ENCODE results near the gene LGALS14. TPM values are rescaled to one million over a fixed set of nuclear protein-coding genes. Genes with fewer than 3 reads are reported as not detected.

Gene LGALS14
- total RNA-seq, 1 experiment from 2014 or later: not detected

DNA sequence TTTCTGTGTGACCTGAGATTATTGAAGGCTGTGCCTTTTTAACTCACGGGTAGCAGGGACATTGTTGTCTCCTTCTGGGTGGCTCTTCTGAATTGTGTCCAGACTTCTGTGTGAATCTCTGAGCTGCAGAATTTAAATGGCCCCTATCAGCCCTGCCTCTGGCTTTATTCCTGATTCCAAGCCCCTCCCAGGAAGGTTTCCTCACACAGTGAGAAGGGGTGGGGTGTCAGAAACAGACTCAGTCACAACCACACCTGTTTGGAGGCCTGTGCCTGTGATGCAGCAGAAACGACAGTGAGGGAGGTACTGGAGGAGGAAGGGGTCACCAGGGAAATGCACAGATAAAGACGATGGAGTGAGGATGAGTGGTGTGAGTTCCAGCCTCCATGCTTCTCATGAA lies 33.6 kb downstream of the LGALS14 start, which contains the start of gene CLC:
Gene CLC, minus strand, starts transcription at position 139 of the 400 bp plus-strand sequence. Its CDS starts 77 bp downstream, at position 62.
- H4K20me1 ChIP-seq (ENCODE audit: insufficient read depth): no peaks in the 10 kb centered on the region
- H3K9me3 ChIP-seq (ENCODE audit: control insufficient read depth in 1 of 2, insufficient read depth in 1 of 2, low read depth in 1 of 2, low read length in 2 of 2): no peaks in the 10 kb centered on the region
- H3K27me3 ChIP-seq (ENCODE audit: insufficient read depth, low read length): peaks cover 76% of the 10 kb centered on the region
- ATAC-seq (no peak), DNase-seq (ENCODE audit: low read depth, low spot score) (no peak)
- no peaks in the 10 kb centered on the region for H3K4me1 ChIP-seq (ENCODE audit: control insufficient read depth in 1 of 2, insufficient read depth in 2 of 2, low read length in 2 of 2)
- no peaks in the 10 kb centered on the region for H3K9me2 ChIP-seq (ENCODE audit: insufficient read depth)
- no TSS peak for BruUV-seq (replicated peaks)
- intact Hi-C loops (cut with micrococcal nuclease): no loop called here
- H3K4me2 ChIP-seq (ENCODE audit: low read length): no peak within 1 kb of the TSS
- ChIA-PET CTCF (no interaction called here), POLR2A (no interaction called here), RAD21 (ENCODE audit: low non-redundant PET in 1 of 2, low total read pairs in 2 of 2, uncharacterized antibody in 2 of 2, unreplicated experiment in 2 of 2) (no interaction called here)
- TF ChIP-seq EZH2 (IDR thresholded peaks at IDR 0.05): no peak
- no peak for TF ChIP-seq ZFX (IDR thresholded peaks at IDR 0.05)
- TF ChIP-seq POLR2A (IDR thresholded peaks at IDR 0.05; ENCODE audit: borderline replicate concordance, extremely low read depth, insufficient read depth, insufficient read length): no peak
- TF ChIP-seq CEBPB (IDR thresholded peaks at IDR 0.05; ENCODE audit: low read depth): no peak
- TF ChIP-seq SRF (IDR thresholded peaks at IDR 0.05; ENCODE audit: low read depth): no peak
- TF ChIP-seq, protein P1, sequence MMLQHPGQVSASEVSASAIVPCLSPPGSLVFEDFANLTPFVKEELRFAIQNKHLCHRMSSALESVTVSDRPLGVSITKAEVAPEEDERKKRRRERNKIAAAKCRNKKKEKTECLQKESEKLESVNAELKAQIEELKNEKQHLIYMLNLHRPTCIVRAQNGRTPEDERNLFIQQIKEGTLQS (IDR thresholded peaks at IDR 0.05): no peak
- no peak for TF ChIP-seq ZNF274 (IDR thresholded peaks at IDR 0.05; ENCODE audit: low read depth, low read length)
- no peak within 1 kb of the TSS for H2AFZ ChIP-seq (ENCODE audit: low read depth, low read length, poor library complexity, severe bottlenecking)
- H3K36me3 ChIP-seq (ENCODE audit: control insufficient read depth in 1 of 2, insufficient read depth in 2 of 2, low read length in 2 of 2): no peaks in the 10 kb centered on the region
- no peak within 1 kb of the TSS for H3K4me3 ChIP-seq (replicated peaks in 1 of 2; ENCODE audit: low read depth in 1 of 2, low read length in 2 of 2)
- H3K79me2 ChIP-seq (ENCODE audit: insufficient read depth, low read length): no peaks in the 10 kb centered on the region
- H3K9ac ChIP-seq (ENCODE audit: low read length): no peak within 1 kb of the TSS
- H3K27ac ChIP-seq (ENCODE audit: low read depth, low read length): no peak within 1 kb of the TSS

DNA sequence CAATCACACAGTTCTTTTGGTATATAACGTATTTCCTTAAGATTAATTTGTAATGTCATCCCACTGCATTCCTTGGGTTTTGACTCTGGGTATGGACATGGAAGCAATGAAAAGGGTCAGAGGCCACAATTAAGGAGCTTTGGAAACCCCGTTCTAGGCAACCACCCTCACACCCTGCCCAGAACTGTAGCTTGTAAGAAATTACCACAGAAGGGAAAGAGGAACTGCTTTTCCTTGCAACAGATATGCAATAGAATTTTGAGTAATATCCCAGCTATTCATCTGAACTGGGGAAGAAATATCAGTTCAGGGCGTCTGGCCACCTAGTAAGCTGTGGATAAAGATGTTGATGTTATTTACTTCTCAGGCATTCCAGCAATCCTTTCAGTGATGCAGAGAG lies 34.5 kb downstream of the LGALS14 start:
- ChIA-PET CTCF (no interaction called here), RAD21 (ENCODE audit: low non-redundant PET in 1 of 2, low total read pairs in 2 of 2, uncharacterized antibody in 2 of 2, unreplicated experiment in 2 of 2) (no interaction called here), POLR2A (no interaction called here)
- no peaks in the 10 kb centered on the region for H3K9me2 ChIP-seq (ENCODE audit: insufficient read depth)
- no peak overlapping the region for H3K27ac ChIP-seq (ENCODE audit: low read depth, low read length)
- no peaks in the 10 kb centered on the region for H3K79me2 ChIP-seq (ENCODE audit: insufficient read depth, low read length)
- DNase-seq (ENCODE audit: low read depth, low spot score) (no peak), ATAC-seq (no peak)
- no peaks in the 10 kb centered on the region for H3K36me3 ChIP-seq (ENCODE audit: control insufficient read depth in 1 of 2, insufficient read depth in 2 of 2, low read length in 2 of 2)
- H2AFZ ChIP-seq (ENCODE audit: low read depth, low read length, poor library complexity, severe bottlenecking): no peak overlapping the region
- no peaks in the 10 kb centered on the region for H4K20me1 ChIP-seq (ENCODE audit: insufficient read depth)
- no peak overlapping the region for H3K9ac ChIP-seq (ENCODE audit: low read length)
- no peaks in the 10 kb centered on the region for H3K9me3 ChIP-seq (ENCODE audit: control insufficient read depth in 1 of 2, insufficient read depth in 1 of 2, low read depth in 1 of 2, low read length in 2 of 2)
- no peaks in the 10 kb centered on the region for H3K4me1 ChIP-seq (ENCODE audit: control insufficient read depth in 1 of 2, insufficient read depth in 2 of 2, low read length in 2 of 2)
- no peak overlapping the region for H3K4me2 ChIP-seq (ENCODE audit: low read length)
- H3K27me3 ChIP-seq (ENCODE audit: insufficient read depth, low read length): peaks cover 79% of the 10 kb centered on the region
- H3K4me3 ChIP-seq (replicated peaks in 1 of 2; ENCODE audit: low read depth in 1 of 2, low read length in 2 of 2): no peak overlapping the region
- no TSS peak for BruUV-seq (replicated peaks)
- intact Hi-C loops (cut with micrococcal nuclease): no loop called here
- TF ChIP-seq CEBPB (IDR thresholded peaks at IDR 0.05; ENCODE audit: low read depth) (no peak), POLR2AphosphoS5 (IDR thresholded peaks at IDR 0.05; ENCODE audit: low read depth, low read length) (no peak), EGR1 (IDR thresholded peaks at IDR 0.05; ENCODE audit: low read depth) (no peak), SP1 (IDR thresholded peaks at IDR 0.05; ENCODE audit: low read depth) (no peak), ZFX (IDR thresholded peaks at IDR 0.05) (no peak), SIN3A (IDR thresholded peaks at IDR 0.05; ENCODE audit: low read depth) (no peak), TCF7L2 (IDR thresholded peaks at IDR 0.05; ENCODE audit: borderline replicate concordance, extremely low read depth, insufficient read depth, insufficient read length) (no peak), ELF1 (IDR thresholded peaks at IDR 0.05; ENCODE audit: borderline replicate concordance, low read depth) (no peak)
- TF ChIP-seq, protein P2, sequence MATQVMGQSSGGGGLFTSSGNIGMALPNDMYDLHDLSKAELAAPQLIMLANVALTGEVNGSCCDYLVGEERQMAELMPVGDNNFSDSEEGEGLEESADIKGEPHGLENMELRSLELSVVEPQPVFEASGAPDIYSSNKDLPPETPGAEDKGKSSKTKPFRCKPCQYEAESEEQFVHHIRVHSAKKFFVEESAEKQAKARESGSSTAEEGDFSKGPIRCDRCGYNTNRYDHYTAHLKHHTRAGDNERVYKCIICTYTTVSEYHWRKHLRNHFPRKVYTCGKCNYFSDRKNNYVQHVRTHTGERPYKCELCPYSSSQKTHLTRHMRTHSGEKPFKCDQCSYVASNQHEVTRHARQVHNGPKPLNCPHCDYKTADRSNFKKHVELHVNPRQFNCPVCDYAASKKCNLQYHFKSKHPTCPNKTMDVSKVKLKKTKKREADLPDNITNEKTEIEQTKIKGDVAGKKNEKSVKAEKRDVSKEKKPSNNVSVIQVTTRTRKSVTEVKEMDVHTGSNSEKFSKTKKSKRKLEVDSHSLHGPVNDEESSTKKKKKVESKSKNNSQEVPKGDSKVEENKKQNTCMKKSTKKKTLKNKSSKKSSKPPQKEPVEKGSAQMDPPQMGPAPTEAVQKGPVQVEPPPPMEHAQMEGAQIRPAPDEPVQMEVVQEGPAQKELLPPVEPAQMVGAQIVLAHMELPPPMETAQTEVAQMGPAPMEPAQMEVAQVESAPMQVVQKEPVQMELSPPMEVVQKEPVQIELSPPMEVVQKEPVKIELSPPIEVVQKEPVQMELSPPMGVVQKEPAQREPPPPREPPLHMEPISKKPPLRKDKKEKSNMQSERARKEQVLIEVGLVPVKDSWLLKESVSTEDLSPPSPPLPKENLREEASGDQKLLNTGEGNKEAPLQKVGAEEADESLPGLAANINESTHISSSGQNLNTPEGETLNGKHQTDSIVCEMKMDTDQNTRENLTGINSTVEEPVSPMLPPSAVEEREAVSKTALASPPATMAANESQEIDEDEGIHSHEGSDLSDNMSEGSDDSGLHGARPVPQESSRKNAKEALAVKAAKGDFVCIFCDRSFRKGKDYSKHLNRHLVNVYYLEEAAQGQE (IDR thresholded peaks at IDR 0.05; ENCODE audit: low read depth): no peak
- TF ChIP-seq, protein P3, sequence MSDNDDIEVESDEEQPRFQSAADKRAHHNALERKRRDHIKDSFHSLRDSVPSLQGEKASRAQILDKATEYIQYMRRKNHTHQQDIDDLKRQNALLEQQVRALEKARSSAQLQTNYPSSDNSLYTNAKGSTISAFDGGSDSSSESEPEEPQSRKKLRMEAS (IDR thresholded peaks at IDR 0.05): no peak
- TF ChIP-seq, protein P4, sequence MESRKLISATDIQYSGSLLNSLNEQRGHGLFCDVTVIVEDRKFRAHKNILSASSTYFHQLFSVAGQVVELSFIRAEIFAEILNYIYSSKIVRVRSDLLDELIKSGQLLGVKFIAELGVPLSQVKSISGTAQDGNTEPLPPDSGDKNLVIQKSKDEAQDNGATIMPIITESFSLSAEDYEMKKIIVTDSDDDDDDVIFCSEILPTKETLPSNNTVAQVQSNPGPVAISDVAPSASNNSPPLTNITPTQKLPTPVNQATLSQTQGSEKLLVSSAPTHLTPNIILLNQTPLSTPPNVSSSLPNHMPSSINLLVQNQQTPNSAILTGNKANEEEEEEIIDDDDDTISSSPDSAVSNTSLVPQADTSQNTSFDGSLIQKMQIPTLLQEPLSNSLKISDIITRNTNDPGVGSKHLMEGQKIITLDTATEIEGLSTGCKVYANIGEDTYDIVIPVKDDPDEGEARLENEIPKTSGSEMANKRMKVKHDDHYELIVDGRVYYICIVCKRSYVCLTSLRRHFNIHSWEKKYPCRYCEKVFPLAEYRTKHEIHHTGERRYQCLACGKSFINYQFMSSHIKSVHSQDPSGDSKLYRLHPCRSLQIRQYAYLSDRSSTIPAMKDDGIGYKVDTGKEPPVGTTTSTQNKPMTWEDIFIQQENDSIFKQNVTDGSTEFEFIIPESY (IDR thresholded peaks at IDR 0.05; ENCODE audit: extremely low read depth, insufficient replicate concordance, low read length): no peak
- TF ChIP-seq, protein P1 (IDR thresholded peaks at IDR 0.05): no peak
